ENCODE measurements around the gene CROCC2.

CROCC2 gene

DNA sequence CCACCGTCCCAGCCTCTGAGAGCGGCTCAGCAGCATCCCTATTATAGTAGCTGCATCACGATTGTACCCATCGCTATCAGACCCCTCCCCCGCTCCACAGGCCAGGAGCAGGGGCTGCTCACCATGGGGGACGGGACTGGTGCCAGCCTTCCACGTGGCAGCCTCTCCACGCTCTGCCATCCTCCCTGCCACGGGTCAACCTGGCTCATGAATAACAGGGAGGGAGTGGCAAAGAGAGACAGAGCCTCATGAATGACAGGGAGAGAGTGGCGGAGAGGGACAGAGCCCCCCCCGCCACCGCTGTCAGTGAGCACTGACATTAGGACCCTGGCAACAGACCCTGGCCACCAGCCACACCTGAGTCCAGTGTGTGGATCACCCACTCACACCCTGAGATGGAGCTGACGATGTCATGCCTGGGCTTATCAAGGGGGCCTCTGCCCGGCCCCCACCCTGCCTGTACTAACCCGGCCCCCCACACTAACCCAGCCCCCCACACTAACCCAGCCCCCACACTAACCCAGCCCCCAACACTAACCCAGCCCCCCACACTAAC lies 16.9 kb downstream of the CROCC2 start:
- no peak for DNase-seq

DNA sequence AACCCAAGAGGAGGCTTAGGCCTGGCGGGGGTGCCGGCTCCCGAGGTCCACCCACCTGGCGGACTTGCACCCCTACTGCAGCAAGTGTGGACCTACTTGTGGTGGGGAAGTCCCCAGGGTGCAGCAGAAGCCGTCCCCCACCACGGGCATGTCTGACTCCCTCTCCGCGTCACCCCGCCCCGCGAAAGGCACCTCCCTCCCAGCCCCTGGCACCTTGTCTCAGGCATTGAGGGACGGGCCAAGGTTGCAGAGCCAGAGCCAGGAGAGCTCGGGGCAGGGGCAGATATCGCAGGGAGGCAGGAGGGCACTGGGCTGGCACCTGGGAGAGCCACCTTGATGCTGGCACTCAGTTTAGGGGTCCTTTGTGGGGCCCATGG lies 19.0 kb downstream of the CROCC2 start:
- DNase-seq = no peak

DNA sequence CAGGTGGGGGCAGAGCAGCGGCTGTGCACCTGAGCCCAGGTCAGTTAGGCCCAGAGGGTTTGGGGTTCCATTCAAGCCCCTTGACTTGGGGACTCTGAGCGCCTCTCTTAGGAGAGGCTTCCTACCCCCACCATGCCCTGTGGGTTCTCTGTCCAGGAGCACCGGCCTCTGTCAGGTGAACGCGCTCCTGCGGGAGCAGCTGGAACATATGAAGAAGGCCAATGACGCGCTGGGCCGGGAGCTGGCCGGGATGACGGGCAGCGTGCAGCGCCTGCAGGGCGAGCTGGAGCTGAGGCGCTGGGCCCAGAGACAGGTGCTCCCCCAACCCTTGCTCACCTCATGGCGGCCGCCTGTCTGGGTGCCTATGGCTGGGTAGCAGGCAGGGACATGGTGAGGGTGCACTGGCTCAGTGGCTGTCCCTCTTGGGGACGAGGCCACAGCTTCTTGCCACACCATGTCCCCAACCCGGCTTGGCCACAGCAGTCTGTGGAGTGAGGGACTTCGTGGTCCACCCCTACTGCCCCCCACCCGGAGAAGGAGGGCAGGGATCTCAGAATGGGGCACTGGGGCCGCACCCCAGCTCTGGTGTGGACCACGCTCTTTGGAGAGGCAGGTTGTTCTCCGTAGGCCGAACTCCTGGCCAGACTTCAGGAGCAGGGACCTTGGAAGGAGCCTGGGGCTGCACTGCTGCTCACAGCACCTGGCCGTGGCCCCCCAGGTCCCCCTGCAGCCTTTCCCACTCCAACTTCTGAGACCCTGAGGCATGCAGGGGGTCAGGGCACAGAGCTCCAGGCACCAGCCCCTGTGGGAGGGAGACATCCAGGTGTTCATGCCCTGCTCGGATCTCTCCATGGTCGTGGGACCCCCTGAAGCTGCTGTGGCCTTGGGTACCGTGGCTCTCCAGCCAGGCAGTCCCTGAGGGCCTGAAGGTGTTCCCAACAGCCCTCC lies 19.7 kb downstream of the CROCC2 start:
- no peak for DNase-seq

DNA sequence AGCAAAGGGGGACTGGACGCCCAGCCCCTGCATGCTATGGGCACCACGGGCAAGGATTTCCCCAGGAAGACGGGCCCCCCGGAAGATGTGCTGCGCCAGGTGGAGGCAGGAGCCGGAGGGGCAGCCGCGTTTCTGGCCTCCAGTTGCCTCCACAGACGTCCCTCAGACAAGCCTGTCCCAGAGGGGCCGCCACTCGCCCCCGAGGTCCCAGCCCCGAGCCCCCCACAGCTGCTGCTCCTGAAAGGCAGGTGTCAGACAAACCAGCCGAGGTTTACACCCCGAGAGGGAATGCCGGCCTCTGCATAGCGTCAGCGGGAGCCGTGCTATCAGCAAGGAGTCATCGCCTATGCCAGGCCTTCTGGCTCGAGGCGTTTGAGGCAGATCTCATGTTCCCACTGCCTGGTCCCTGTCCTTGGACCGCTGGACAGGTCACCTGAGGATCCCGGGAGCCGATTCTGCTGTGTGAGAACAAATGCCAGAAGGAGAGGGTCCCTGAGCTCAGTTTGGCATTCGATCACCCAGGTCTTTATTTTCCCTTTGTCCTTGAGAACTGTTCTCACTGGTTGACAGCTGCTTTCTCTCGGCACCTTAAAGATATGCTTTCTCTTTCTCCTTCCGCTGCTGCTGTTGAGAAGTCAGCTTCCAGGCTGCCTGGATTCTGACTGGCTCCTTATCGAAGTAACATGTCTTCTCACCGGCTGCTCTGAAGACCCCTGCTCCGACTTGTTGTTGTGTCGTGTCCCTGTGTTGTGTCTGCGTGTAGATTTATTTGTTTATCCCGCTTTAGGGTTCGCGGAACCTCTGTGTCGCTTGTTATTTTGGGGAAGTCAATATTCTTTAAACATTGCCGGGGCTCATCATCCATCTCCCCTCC lies 20.6 kb downstream of the CROCC2 start:
- DNase-seq = no peak

DNA sequence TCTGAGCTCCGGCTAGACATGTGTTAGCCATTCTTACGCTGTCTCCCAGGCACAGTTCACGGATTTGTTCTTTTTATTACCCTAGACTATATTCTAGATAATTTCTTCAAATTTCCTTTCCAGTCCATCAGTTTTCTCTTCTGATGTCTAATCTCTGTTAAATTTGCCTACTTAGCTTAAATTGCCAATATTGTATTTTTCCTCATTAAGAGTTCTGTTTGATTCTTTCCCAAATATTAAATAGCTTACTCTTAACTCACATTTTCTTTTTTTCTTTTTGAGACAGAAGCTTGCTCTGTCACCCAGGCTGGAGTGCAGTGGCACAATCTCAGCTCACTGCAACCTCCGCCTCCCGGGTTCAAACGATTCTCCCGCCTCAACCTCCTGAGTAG lies 21.2 kb downstream of the CROCC2 start:
- no peak for DNase-seq

DNA sequence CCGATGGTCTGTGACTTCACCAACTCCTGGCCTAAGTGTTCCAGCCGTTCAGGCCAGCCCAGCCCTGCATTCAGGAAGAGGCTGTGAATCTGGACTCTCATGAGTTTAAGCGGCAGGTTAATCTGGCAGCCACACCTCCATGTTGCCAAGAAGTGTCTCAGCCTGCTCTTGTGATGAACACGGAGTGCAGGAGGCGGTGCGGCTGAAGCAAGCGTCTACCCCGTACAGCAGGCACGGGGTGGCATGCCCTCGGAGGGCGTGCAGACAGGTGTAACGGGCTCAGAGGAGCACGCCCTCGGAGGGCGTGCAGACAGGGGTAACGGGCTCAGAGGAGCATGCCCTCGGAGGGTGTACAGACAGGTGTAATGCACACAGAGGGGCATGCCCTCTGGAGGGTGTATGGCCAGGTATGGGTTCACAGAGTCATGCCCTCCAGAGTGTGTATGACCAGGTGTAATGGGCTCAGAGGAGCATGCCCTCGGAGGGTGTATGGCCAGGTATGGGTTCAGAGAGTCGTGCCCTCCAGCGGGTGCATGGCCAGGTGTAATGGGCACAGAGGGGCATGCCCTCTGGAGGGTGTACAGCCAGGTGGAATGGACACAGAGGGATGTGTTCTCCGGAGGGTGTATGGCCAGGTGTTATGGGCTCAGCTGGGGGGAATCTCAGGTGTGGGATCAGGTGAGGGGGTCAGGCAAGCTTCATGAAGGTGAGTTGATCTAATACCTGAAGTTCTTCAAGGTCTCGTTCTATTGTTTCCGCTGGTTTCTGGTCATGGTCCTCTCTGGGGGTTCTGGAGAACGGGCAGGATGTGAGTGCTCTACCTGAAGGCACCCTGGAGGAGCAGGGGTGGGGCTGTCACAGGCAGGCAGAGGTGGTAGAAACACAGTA lies 22.6 kb downstream of the CROCC2 start:
- DNase-seq = no peak

DNA sequence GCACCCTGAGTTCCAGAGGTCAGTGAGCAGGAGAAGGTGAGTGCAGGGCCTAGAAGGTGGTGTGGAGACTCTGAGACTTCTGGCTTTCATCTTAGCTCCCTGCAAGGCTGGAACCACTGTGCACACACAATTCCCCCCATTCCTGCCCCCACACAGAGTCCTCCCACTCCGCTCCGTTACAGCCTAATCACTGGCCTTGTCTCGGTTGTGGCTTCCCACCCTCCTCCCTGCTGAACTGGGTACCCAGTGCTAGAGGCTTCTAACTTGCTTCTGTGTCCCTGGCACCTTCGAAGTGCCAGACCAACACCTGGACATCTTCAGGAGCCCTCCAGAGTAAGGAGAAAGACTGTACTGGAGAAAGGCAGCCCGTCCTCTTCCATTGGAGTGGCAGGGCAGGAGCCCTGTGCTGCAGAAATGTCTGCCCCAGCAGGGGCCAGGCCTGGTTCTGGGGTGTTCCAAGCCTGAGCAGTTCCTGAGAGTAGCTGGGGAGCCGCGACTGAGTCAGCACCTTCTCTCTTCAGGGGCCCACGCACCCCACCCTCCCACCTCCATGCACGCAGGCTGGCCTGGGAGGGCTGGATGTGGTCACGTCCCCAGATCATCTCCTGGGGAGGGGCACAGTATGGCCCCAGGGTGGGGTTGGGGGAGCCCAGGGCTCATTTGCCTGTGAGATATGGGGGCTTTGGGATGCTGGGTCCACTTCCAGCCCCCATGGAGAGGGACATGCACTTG lies 23.4 kb downstream of the CROCC2 start:
- DNase-seq = no peak

DNA sequence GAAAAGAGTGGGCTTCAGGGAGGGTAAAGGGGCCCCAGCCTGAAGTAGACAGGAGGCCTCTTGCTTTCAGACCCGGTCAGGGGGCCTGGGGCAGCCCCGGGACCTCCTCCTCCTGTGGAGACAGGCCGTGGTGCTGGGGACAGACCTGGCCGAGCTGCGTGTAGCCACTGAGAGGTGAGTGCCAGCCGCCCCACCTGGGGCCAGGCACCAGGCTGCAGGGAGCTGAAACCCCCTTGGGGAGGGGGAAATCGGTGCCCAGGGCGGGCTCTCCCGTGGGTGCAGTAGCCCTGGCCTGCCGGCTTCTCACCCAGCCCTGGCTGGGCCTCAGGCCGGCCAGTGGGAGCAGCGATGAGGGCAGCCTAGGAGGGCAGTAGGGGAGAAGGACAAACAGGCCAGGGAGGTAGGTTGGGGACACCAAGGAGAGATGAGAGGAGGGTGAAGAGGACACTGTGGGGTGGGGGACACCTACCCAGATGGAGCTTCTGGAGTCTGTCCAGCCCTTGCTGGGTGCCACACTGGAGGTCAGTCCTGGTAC lies 24.0 kb downstream of the CROCC2 start:
- DNase-seq = no peak

DNA sequence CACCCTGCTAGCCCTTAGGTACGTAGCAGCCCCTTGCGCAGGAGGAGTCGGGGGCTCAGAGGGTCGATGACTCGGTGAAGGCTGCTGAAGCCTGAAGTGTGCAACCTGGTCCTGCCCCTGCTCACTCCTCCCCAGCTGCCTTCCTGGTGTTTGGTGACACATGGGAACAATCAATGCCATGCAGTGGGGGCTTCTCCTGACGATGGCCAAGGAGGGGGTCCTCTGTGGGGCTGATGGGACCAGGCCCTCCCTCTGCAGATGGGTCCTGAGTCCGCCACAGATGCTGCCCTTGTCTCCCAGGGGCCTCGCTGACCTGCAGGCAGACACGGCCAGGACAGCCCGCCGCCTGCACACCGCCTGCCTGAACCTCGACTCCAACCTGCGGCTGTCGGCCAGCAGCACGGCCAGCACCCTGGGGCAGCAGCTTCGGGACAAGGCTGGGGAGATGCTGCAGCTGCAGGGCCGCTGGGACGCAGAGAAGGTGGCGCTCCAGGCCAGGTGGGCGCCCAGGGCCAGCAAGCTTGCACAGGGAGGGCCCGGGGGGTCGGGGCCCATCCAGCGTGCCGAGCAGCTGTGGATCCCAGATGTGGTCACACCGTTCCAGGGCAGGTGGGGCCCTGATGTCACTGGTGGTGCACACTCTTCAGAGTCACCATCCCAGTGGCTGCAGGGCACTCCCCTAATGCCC lies 24.6 kb downstream of the CROCC2 start:
- DNase-seq = no peak

DNA sequence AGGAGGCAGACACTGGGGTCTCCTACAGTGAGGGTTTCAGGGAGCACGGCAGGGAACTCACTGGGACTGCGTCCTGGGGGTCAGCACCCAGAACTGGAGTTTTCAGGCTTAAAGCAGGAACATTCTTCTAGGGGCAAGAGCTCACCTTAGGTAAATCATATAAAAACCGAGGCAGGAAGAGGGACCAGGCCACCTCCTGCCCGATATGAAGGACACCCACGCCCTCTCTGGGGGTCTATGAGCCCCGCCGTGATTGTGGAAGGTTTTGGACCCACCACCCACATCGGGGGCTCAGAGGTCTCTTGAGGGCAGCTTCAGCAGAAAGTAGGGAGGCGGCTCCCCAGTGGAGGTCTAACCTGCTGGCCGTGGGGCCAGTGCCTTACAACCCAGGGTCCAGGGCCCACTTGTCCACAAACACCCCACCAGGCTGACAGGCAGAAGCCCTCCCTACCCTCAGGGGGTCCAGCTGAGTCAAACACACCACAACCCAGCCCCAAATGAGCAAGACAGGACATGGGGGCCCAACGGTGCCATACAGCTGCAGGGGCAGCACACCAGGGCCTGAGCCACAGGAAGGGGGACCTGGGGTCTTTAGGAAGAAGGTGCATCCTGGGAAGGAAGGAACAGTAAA lies 25.3 kb downstream of the CROCC2 start:
- DNase-seq = no peak

DNA sequence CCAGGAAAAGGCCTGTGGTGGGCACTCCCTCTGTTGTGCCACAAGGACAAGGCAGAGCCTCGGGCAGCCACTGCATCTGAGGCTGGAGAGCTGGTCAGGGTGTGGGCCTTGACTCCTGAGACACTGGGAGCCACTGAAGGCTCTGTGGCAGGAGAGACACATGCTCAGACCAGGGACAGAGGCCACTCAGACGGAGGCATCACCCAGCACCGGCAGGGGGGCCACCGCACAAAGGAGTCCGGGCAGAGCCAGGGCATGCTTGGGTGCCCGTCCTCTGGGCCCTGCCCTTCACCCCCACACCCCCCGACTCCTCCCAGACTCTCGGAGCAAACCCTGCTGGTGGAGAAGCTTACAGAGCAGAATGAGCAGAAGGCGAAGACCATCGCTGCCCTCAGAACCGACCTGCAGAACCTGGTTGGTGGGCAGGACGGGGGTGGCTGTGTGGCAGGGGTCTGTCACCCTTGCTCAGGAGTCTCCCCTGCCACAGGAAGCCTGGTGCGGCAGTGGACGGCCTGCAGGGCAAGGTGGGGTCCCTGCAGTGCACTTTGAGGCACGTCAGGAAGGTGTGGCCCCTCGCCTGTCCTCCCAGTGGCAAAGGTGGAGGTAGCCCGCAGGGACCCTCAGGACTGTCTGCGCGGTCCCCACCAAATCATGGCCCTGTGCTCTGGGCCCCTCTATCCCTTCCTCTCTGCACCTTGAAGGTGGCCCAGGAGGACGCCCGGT lies 26.0 kb downstream of the CROCC2 start:
- DNase-seq = no peak

DNA sequence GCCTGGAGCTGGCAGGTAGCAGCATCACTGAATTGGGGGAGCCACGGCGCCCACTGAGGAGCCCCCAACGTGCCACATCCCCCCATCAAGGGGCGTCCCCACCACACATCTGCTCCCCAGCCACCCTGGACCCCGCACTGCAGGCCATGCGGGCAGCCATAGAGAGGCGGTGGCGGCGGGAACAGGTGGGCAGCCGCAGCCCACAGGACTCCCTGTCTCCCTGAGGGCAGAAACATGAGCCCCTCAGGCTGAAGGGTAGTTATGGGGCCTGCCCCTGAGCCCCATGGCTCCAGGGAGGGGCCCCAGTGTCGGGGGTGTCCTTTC lies 26.6 kb downstream of the CROCC2 start:
- no peak for DNase-seq

DNA sequence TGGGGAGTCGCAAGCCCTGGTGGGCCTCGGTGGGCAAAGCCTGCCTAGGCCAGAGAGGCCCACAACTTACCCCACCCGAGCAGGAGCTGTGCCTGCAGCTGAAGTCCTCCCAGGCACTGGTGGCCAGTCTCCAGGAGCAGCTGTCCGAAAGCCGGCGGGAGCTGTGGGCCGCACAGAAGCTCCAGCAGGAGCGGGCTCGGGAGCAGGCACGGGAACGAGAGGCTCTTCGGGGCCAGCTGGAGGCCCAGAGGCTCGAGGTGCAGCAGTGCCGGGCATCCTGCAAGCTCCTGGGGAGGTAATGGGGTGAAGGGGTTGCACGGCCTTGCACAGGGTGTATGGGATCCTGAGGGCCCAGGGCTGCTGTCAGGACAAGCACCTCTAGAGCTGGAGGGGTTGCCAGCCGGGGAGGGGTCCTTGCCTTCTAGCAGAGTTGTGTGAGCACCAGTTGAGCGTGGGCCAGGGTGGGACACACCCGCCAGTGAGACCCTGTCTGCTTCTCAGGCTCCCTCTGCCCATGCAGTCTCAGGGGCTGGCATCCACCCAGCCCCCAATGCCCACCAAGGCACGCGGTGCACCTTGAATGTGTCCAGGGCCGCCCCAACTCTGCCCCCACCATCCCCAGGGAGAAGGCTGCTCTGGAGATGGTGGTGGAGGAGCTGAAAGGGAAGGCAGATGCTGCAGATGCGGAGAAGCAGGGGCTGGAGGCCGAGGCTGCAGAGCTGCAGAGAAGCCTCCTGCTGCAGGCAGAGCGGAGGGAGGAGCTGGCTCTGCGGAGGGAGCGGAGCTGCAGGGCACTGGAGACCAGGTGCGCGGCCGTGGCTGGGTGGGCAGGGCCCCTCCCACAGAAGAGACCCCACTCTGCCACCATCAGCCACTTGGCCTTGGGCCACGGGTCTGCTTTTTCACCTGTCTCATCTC lies 27.2 kb downstream of the CROCC2 start:
- DNase-seq = no peak

DNA sequence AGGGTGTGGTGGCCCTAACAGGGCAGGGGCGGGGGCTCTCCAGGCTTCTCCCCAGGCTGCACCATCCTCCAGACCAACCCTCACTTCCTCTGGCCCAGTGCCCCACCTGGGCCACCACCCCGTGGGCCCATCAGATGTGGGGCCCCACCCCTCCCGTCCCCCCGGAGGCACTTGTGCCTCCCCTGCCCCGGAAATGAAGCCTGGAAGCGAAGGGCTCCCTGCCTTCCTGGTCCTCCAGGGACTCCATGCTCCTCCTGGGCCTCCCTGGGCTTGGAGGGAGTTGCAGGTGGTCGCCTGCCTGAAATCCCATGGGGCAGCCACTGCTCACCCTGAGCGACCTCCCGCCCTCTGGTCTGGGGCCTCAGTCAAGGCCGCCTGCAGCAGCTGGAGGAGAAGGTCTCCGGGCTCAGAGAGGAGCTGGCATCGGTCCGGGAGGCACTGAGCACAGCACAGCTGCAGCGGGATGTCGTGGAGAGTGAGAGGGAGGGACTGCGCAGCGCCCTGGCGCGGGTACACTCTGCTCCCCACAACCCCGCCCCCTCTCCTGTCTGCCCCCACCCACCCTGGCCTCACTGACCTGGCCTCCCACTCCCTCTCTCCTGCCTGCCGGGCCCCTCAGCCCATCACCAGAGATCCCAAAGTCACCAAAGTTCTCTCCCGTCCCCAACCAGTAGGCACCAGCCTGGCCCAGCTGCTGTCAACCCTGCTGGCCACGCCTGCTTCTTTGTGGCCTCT lies 28.0 kb downstream of the CROCC2 start:
- DNase-seq = no peak

DNA sequence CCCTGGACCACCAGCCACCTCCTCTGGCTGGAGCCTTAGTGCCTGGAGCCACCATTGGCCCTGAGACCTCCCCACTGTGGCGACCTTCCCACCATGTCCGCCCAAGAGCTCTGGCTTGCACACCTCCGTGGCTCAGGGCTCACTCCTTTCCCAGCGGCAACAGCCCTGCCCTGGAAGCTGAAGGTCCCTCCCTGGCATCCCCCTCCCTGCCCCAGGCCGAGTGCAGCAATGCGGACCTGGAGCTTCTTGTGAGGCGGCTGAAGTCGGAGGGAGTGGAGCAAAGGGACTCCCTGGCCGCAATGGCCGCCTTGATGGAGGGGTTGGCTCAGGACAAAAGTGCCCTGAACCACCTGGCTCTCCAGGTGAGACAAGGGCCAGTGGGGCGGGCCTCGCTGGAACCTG lies 28.6 kb downstream of the CROCC2 start:
- DNase-seq = no peak

DNA sequence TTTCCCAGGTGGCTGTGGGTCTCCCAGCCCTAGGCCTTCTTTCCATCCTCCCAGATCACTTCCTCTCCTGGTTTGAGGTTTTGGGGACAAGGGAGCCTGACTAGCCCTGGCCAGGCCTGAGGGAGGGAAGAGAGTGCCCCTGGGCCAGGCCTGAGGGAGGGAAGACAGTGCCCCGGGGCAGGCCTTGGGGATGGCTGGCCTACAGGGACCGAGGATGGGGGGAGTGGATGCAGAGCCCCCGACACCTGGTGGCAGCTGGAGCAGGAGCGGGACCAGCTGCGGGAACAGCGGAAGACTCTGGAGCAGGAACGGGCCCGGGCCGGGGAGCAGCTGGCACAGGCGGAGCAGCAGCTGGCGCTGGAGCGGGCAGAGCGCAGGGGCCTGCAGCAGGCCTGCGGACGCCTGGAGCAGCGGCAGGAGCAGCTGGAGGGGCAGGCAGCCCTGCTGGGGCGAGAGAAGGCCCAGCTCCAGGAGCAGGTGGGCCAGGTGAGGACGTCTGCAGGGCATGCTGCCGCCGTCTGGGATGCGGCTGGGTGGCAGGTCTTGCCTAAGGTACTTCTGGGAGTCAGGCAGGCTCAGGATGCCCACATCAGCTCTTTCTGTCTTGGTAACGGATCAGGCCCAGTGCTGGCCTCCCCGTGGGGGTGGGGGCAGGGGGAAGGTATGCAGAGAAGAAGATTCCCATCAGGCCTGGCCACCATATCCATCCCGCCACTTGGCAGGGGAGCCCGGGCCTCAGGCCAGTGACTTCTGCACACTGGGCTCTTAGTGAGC lies 29.2 kb downstream of the CROCC2 start:
- no peak for DNase-seq

DNA sequence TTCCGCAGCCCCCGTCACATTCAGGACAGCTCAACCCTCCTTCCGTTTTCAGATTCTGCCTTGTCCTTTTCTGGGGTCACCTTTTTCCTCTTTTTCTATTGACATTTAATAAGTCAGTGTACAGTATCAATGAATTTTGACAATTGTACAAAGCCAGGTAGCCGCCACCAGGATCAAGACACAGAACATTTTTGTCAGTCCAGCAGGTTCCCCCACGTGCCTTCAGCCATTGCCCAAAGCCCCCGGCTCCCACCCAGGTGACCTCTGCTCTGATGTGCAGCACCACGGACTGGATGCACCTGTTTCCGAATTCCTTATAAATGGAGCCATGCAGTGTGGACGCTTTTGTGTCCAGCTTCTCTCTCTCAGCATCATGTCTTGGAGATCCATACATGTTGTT lies 30.0 kb downstream of the CROCC2 start:
- DNase-seq = no peak
